Urinary bladder (tissue), 4 donors: ENCODE results near the gene XRCC5. TPM values are rescaled to one million over a fixed set of nuclear protein-coding genes. Genes with fewer than 3 reads are reported as not detected.

Experiments
- DNase-seq: peaks from one replicate; pipeline ENCODE4 v3.0.0-alpha.2; 2015; ENCODE audit errors: extremely low spot score
- H3K27ac ChIP-seq: one replicate; pipeline ENCODE4 v1.5.1; 2013; ENCODE audit warnings: low read depth, mild to moderate bottlenecking, moderate library complexity
- H3K36me3 ChIP-seq: one replicate; pipeline ENCODE4 v1.6.1; 2013; ENCODE audit warnings: mild to moderate bottlenecking, moderate library complexity; ENCODE audit not compliant: insufficient read depth
- H3K4me1 ChIP-seq: one replicate; pipeline ENCODE4 v1.6.1; 2013; ENCODE audit warnings: mild to moderate bottlenecking, moderate library complexity; ENCODE audit not compliant: insufficient read depth
- H3K4me3 ChIP-seq: one replicate; pipeline ENCODE4 v1.5.1; 2013; ENCODE audit warnings: low read depth, low read length
- WGBS: extraction: QIAGEN DNeasy Blood & Tissue Kit; methylation state at CpG from one replicate; pipeline ENCODE4 v1.1.7; 2013; 5-methylcytosine and 5-hydroxymethylcytosine counted together
- polyA plus RNA-seq: library from polyadenylated mRNA; stranded (reverse); fragments of 200-250 nt; gene quantifications from one replicate; pipeline ENCODE4 v1.2.3, GENCODE V29; 2013
- total RNA-seq: library from RNA; depleted of rRNA; stranded (reverse); fragments of >200 nt; gene quantifications from one replicate; pipeline ENCODE4 v1.2.3, GENCODE V29; 2014
- donor health status: healthy with polysubstance abuse.
- donor health status: healthy.

Gene XRCC5
- total and polyA plus RNA-seq, 2 donors, result 121 to 247 TPM

- no peak for DNase-seq
- no peak overlapping the region for H3K4me3 ChIP-seq
- H3K4me1 ChIP-seq, result no peaks in the 10 kb centered on the region
- no peak overlapping the region for H3K27ac ChIP-seq
- WGBS, result 88% methylated on average over 2 of the region's 2 CpGs
- no peaks in the 10 kb centered on the region for H3K36me3 ChIP-seq
Observed at GRCh38 chr2:216235462-216235861, 126.3 kb downstream of the XRCC5 start.

- WGBS, result 94% methylated on average over 1 of the region's 1 CpG
- H3K27ac ChIP-seq, result no peak overlapping the region
- DNase-seq, result no peak
- H3K4me3 ChIP-seq, result no peak overlapping the region
- no peaks in the 10 kb centered on the region for H3K4me1 ChIP-seq
- H3K36me3 ChIP-seq, result no peaks in the 10 kb centered on the region
Observed at GRCh38 chr2:216235896-216236295, 126.7 kb downstream of the XRCC5 start.

DNA sequence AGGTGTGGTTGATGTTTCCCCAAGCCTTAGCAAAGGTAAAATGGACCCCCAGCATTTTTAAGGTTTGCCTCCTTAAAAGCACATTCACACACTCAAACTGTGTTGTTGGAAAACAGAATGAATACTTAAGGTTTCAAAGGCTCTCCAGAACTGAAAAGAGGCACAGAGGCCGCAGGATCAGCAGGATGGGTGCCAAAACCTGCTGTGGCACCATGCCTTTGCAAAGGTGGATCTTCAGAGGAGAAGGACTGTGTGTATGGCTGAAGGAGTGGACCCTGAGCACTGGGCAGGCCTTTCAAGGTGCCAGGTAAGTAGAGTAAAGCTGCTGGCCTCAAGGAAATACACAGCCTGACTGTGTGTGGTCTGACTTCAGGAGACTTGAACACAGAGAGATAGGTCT, 127.3 kb downstream of the XRCC5 start:
- Histone ChIP-seq H3K27ac (no peak overlapping the region), H3K4me3 (no peak overlapping the region), H3K36me3 (no peaks in the 10 kb centered on the region), H3K4me1 (no peaks in the 10 kb centered on the region)
- DNase-seq, result no peak
- 0% methylated on average over 1 of the region's 1 CpG for WGBS

GRCh38 chr2:216242365-216242764, 133.2 kb downstream of the XRCC5 start:
- peak; percentile 1 for DNase-seq
- 25% methylated on average over 6 of the region's 6 CpGs for WGBS
- Histone ChIP-seq H3K36me3 (no peaks in the 10 kb centered on the region), H3K4me1 (no peaks in the 10 kb centered on the region), H3K4me3 (no peak overlapping the region), H3K27ac (no peak overlapping the region)

- DNase-seq, result no peak
- Histone ChIP-seq H3K27ac (no peak overlapping the region), H3K4me3 (no peak overlapping the region), H3K36me3 (no peaks in the 10 kb centered on the region), H3K4me1 (no peaks in the 10 kb centered on the region)
- WGBS, result 92% methylated on average over 3 of the region's 3 CpGs
Observed at GRCh38 chr2:216243026-216243425, 133.9 kb downstream of the XRCC5 start.

GRCh38 chr2:216245391-216245975, 136.3 kb downstream of the XRCC5 start:
- Histone ChIP-seq H3K4me1 (no peaks in the 10 kb centered on the region), H3K36me3 (no peaks in the 10 kb centered on the region), H3K27ac (no peak overlapping the region), H3K4me3 (no peak overlapping the region)
- DNase-seq, result no peak
- 86% methylated on average over 6 of the region's 6 CpGs for WGBS

DNA sequence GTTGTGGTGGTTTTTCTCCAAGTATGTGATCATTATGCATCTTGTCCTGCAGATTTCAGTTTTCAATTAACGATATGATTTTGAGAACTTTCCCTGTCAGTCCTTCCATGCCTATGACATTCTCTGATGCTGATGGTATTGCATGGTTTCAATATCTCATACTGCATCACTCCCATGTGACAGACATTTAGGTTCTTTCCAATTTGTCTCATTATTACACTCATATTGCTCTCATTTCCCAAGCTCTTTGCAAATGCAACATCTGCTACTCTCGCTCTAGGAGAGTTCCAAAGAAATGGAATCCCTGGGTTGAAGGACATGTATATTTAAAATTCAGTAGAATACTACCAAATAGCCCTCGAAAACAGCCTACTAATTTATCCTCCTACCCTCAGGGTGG, 137.6 kb downstream of the XRCC5 start:
- no peak overlapping the region for H3K27ac ChIP-seq
- no peak for DNase-seq
- WGBS, result 89% methylated on average over 3 of the region's 3 CpGs

More for the DNA sequence above, 137.6 kb downstream of the XRCC5 start:
- Histone ChIP-seq H3K4me1 (no peaks in the 10 kb centered on the region), H3K36me3 (no peaks in the 10 kb centered on the region), H3K4me3 (no peak overlapping the region)

Other genes starting within 250 kb of the XRCC5 start
- gene MREG, start 95.8 kb upstream of the XRCC5 start, total RNA-seq, result 3.4 TPM
- gene MREG, start 95.8 kb upstream of the XRCC5 start, polyA plus RNA-seq, result 0.89 TPM
- gene PECR, start 27.5 kb upstream of the XRCC5 start, total RNA-seq, result 10.9 TPM
- 9.3 TPM for gene PECR, start 27.5 kb upstream of the XRCC5 start, polyA plus RNA-seq
- 0.85 TPM for gene TMEM169, start 27.4 kb upstream of the XRCC5 start, total RNA-seq
- gene TMEM169, start 27.4 kb upstream of the XRCC5 start, polyA plus RNA-seq, result 0.65 TPM